ENCODE data around the gene HINT2.

Gene HINT2

GRCh38 chr9:35771534-35771933, 43.3 kb downstream of the HINT2 start:
- FAIRE-seq, result no peak

- no peak for FAIRE-seq
Measured at GRCh38 chr9:35771075-35771433, 43.8 kb downstream of the HINT2 start.

GRCh38 chr9:35769763-35770162, 45.1 kb downstream of the HINT2 start:
- FAIRE-seq, result no peak

- FAIRE-seq, result no peak
Measured at GRCh38 chr9:35767458-35767857, 47.4 kb downstream of the HINT2 start.

- no peak for FAIRE-seq
Measured at GRCh38 chr9:35766997-35767396, 47.8 kb downstream of the HINT2 start.

DNA sequence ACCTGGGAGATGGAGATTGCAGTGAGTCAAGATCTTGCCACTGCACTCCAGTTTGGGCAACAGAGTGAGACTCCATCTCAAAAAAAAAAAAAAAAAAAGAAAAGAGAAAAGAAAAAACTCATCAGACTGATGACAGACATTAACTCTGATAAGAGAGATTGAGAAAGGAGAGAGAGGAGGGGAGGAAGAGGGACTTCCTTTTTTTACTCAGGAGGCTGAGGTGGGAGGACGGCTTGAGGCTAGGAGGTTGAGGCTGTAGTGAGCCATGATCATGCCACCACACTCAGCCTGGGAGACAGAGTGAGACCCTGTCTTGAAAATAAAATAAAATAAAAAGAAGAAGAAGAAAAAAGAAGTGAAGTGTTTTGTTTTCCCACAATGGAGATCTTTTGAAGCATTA, 51.0 kb downstream of the HINT2 start:
- no peak for FAIRE-seq

DNA sequence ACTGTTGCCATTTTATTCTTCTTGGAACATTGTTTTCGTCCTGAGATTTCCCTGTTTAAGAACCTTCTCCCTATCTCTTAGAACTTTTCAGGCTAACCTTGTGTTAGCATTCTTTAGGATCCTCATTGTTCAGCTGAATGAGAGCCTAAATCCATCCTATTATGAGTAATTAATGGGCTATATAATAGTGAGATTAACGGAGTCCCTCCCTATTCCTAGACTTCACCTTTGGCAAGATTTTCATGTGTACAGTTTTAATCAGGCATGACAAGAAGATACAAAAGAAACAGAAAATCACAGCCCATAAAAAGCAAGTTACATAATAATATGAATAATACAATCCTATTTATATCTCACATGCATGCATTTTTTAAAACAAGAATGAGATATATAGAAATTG, 51.7 kb downstream of the HINT2 start:
- no peak for FAIRE-seq
